A549 (cell line): ENCODE data around the gene SLC28A1. TPM values are rescaled to one million over a fixed set of nuclear protein-coding genes. Genes with fewer than 3 reads are reported as not detected.

Source experiments
- ATAC-seq, 2 experiments: fragments of 200-7000 bp in 1 of 2; fragments of >200 bp in 1 of 2; cut with Nextera tagmentation in 1 of 2; cut with Tn5 transposase in 1 of 2; 3 replicates each; pipeline versions ENCODE4 v1.8.0 to v1.9.1; 2018 to 2020; ENCODE audit warnings: mild to moderate bottlenecking in 1 of 2, moderate library complexity in 1 of 2
- CTCF ChIA-PET: fragments of 300-600 bp; sonication (Branson Sonifier 250); formaldehyde crosslinking; extraction: SDS; loops from one replicate; lab custom pipeline; 2021; ENCODE audit warnings: antibody characterized with exemption, inconsistent platforms; lab: Yijun Ruan, JAX
- POLR2A ChIA-PET: fragments of 350-600 bp; formaldehyde crosslinking; extraction: SDS; loops from one replicate; lab custom pipeline; 2021; ENCODE audit warnings: antibody characterized with exemption, inconsistent platforms; lab: Yijun Ruan, JAX
- DNase-seq, 2 experiments: peaks; one replicate each; pipeline versions ENCODE4 v3.0.0 to v3.0.0-alpha.2; 2011 to 2016; ENCODE audit warnings: low read depth in 1 of 2, low spot score in 1 of 2
- FAIRE-seq: peaks from 2 replicates; lab custom pipeline; 2011; peaks lifted over from hg19 to GRCh38; lab: Jason Lieb, UNC
- H3K27ac ChIP-seq, 2 experiments: fragments of >200 bp; sonication (Bioruptor Twin); formaldehyde crosslinking; 3 replicates each; pipeline ENCODE4 v1.5.1; 2016 to 2017
- H3K4me1 ChIP-seq: fragments of >200 bp; sonication (Bioruptor Twin); formaldehyde crosslinking; 3 replicates; pipeline ENCODE4 v1.6.1; 2016
- H3K4me2 ChIP-seq: fragments of >200 bp; sonication (Bioruptor Twin); formaldehyde crosslinking; 3 replicates; pipeline ENCODE4 v1.6.1; 2016
- H3K4me3 ChIP-seq: fragments of >200 bp; sonication (Bioruptor Twin); formaldehyde crosslinking; 3 replicates; pipeline ENCODE4 v1.5.1; 2016
- H3K9me3 ChIP-seq: fragments of >200 bp; sonication (Bioruptor Twin); formaldehyde crosslinking; 3 replicates; pipeline ENCODE4 v1.6.1; 2016
- ATOH8 ChIP-seq: fragments of 250-450 bp; sonication (Bioruptor Pico); IDR thresholded peaks from 2 replicates; pipeline ENCODE4 v1.5.0; 2020; ENCODE audit warnings: low read depth, mild to moderate bottlenecking, moderate library complexity
- BCL3 ChIP-seq: fragments of >200 bp; sonication (Bioruptor Twin); formaldehyde crosslinking; IDR thresholded peaks from 3 replicates; pipeline ENCODE4 v1.6.1; 2016
- CEBPB ChIP-seq, 2 experiments: fragments of >200 bp in 1 of 2; sonication (Bioruptor Twin) in 1 of 2; formaldehyde crosslinking in 1 of 2; IDR thresholded peaks; 2 replicates each; pipeline ENCODE4 v1.6.1; 2012 to 2016
- CHD2 ChIP-seq: fragments of 150-350 bp; IDR thresholded peaks from 2 replicates; pipeline ENCODE4 v1.6.1; 2014; ENCODE audit warnings: low read length; ENCODE audit not compliant: partially characterized antibody
- CTCF ChIP-seq: fragments of >200 bp; sonication (Bioruptor Twin); formaldehyde crosslinking; IDR thresholded peaks from 3 replicates; pipeline ENCODE4 v1.5.1; 2016
- E2F6 ChIP-seq: IDR thresholded peaks from 2 replicates; pipeline ENCODE4 v1.6.1; 2012; ENCODE audit warnings: low read depth, borderline replicate concordance
- EHF ChIP-seq: fragments of 250-450 bp; sonication (Bioruptor Pico); IDR thresholded peaks from 2 replicates; pipeline ENCODE4 v1.5.0; 2020; ENCODE audit warnings: mild to moderate bottlenecking
- EP300 ChIP-seq, 2 experiments: fragments of >200 bp; sonication (Bioruptor Twin); formaldehyde crosslinking; IDR thresholded peaks; 2 replicates in 1 of 2; 3 replicates in 1 of 2; pipeline ENCODE4 v1.6.1; 2016 to 2017
- FOSB ChIP-seq: fragments of 250-450 bp; sonication (Bioruptor Pico); IDR thresholded peaks from 2 replicates; pipeline ENCODE4 v1.5.0; 2020; ENCODE audit warnings: mild to moderate bottlenecking, moderate library complexity
- HMGXB4 ChIP-seq: fragments of 250-450 bp; sonication (Bioruptor Pico); IDR thresholded peaks from 2 replicates; pipeline ENCODE4 v1.5.0; 2021; ENCODE audit warnings: mild to moderate bottlenecking, moderate library complexity, borderline replicate concordance
- HOXA7 ChIP-seq: fragments of 250-450 bp; sonication (Bioruptor Pico); IDR thresholded peaks from 2 replicates; pipeline ENCODE4 v1.5.0; 2020; ENCODE audit warnings: mild to moderate bottlenecking, moderate library complexity
- MAZ ChIP-seq: fragments of 150-350 bp; IDR thresholded peaks from 2 replicates; pipeline ENCODE4 v1.6.1; 2014; ENCODE audit warnings: antibody characterized with exemption, low read depth, low read length, borderline replicate concordance
- PHF8 ChIP-seq: fragments of 200-600 bp; sonication (generic); IDR thresholded peaks from 2 replicates; pipeline ENCODE4 v1.6.1; 2016; ENCODE audit warnings: low read depth, mild to moderate bottlenecking, antibody characterized with exemption, moderate library complexity, borderline replicate concordance
- POLR2A ChIP-seq: IDR thresholded peaks from 2 replicates; pipeline ENCODE4 v1.6.1; 2012; ENCODE audit warnings: mild to moderate bottlenecking, low read length
- RAD21 ChIP-seq, 2 experiments: fragments of >200 bp in 1 of 2; sonication (Bioruptor Twin) in 1 of 2; formaldehyde crosslinking in 1 of 2; IDR thresholded peaks in 1 of 2; conservative IDR thresholded peaks in 1 of 2; 2 replicates in 1 of 2; 3 replicates in 1 of 2; pipeline ENCODE4 v1.6.1; 2012 to 2018; ENCODE audit warnings: inconsistent platforms in 1 of 2
- RARB ChIP-seq: fragments of 250-450 bp; sonication (Bioruptor Pico); IDR thresholded peaks from 2 replicates; pipeline ENCODE4 v1.8.0; 2021; ENCODE audit warnings: mild to moderate bottlenecking, moderate library complexity
- RCOR1 ChIP-seq: fragments of 150-350 bp; IDR thresholded peaks from 2 replicates; pipeline ENCODE4 v1.6.1; 2014; ENCODE audit warnings: antibody characterized with exemption, low read length, low read depth
- REST ChIP-seq: fragments of 200-600 bp; sonication (generic); IDR thresholded peaks from 2 replicates; pipeline ENCODE4 v1.6.1; 2016; ENCODE audit warnings: antibody characterized with exemption, mild to moderate bottlenecking, moderate library complexity
- RFX5 ChIP-seq: fragments of 450-650 bp; IDR thresholded peaks from 2 replicates; pipeline ENCODE4 v1.7.1; 2014; ENCODE audit warnings: antibody characterized with exemption, mild to moderate bottlenecking, moderate library complexity
- SMC3 ChIP-seq: fragments of >200 bp; sonication (Bioruptor Twin); formaldehyde crosslinking; IDR thresholded peaks from 3 replicates; pipeline ENCODE4 v1.6.1; 2018; ENCODE audit warnings: inconsistent platforms
- SREBF2 ChIP-seq: fragments of 450-650 bp; IDR thresholded peaks from 2 replicates; pipeline ENCODE4 v1.6.1; 2014; ENCODE audit warnings: mild to moderate bottlenecking, moderate library complexity
- TFCP2L1 ChIP-seq: fragments of 250-450 bp; sonication (Bioruptor Pico); IDR thresholded peaks from 2 replicates; pipeline ENCODE4 v1.5.0; 2021; ENCODE audit warnings: mild to moderate bottlenecking
- TP53 ChIP-seq: fragments of 250-450 bp; sonication (Bioruptor Pico); IDR thresholded peaks from 2 replicates; pipeline ENCODE4 v1.5.0; 2021; ENCODE audit warnings: mild to moderate bottlenecking, moderate library complexity
- WGBS: methylation state at CpG from one replicate; pipeline ENCODE4 v1.1.6; 2017; ENCODE audit errors: missing lambda C conversion rate; 5-methylcytosine and 5-hydroxymethylcytosine counted together
- polyA plus RNA-seq, 4 experiments: library from polyadenylated mRNA; depleted of rRNA in 3 of 4; stranded (reverse); fragments of >200 nt; fragmentation: RNase III in 1 of 4; extraction: RNeasy Plus Mini Kit Qiagen cat#74134 plus additional on column Dnase treatment in 1 of 4; gene quantifications; 2 replicates in 3 of 4; 3 replicates in 1 of 4; pipeline ENCODE4 v1.2.3, GENCODE V29; 2011 to 2017

Gene SLC28A1
- polyA plus RNA-seq, 2 of the 4 experiments (the other 2 are of a cell fraction), result 0.06 to 0.13 TPM

GRCh38 chr15:84980196-84981053, 96.0 kb downstream of the SLC28A1 start (continued):
- TF ChIP-seq PHF8 (peak; percentile 68; the same call in 1 of the 2 replicates), RFX5 (no peak; the same call in 1 of the 2 replicates)

- 2% methylated on average over 12 of the region's 75 CpGs for WGBS
- H3K9me3 ChIP-seq, result no peaks in the 10 kb centered on the region
- DNase-seq (peak; percentile 99), ATAC-seq (peak; percentile 75 to 84), FAIRE-seq (no peak)
- H3K4me3 ChIP-seq, result peak overlapping the region; percentile 91
- CTCF ChIA-PET, result interaction anchor here (0.7 to 6.2 kb wide), 21 partner anchors 10 to 187 kb away, joined by 3 to 80 read pairs (median 4); no protein-coding TSS in a partner anchor
- H3K27ac ChIP-seq, result peak overlapping the region; percentile 97 to 98
- peaks cover 39% of the 10 kb centered on the region for H3K4me1 ChIP-seq
- POLR2A ChIA-PET, result interaction anchor here (0.6 to 4.2 kb wide), 15 partner anchors 11 to 393 kb away, joined by 3 to 50 read pairs (median 4); no protein-coding TSS in a partner anchor
- H3K4me2 ChIP-seq, result peak overlapping the region; percentile 86
- TF ChIP-seq RAD21 (conservative IDR thresholded peaks at IDR 0.05 in 1 of 2, IDR thresholded peaks at IDR 0.05 in 1 of 2) (peak; percentile 36 to 51; a peak in 4 of 5 replicates), SMC3 (peak; percentile 64), PHF8 (no peak; the same call in 1 of the 2 replicates), TP53 (CRISPR knock-in tag) (no peak; the same call in 1 of the 2 replicates), TFCP2L1 (CRISPR knock-in tag) (peak; percentile 61; the same call in 1 of the 2 replicates), RARB (CRISPR knock-in tag) (peak; percentile 73; the same call in 1 of the 2 replicates), FOSB (CRISPR knock-in tag) (no peak), BCL3 (peak; percentile 37; the same call in 2 of the 3 replicates), HOXA7 (no peak), MAZ (peak; percentile 85; the same call in 1 of the 2 replicates), POLR2A (peak; percentile 25), CHD2 (peak; percentile 50), EP300 (IDR thresholded peaks at IDR 0.05) (peak; percentile 46 to 80; a peak in 3 of 5 replicates), RCOR1 (no peak), REST (peak; percentile 62), HMGXB4 (no peak), EHF (CRISPR knock-in tag) (no peak; the same call in 1 of the 2 replicates), ATOH8 (CRISPR knock-in tag) (no peak), E2F6 (peak; percentile 77), SREBF2 (no peak), CTCF (0 out of 3 replicates have a peak, but pooled peaks have one; percentile 11), CEBPB (IDR thresholded peaks at IDR 0.05) (no peak; a peak in 1 of 4 replicates)
Measured at GRCh38 chr15:84981054-84981710, 96.7 kb downstream of the SLC28A1 start.
